ENCODE measurements around the gene LGALS9C.
"Not testable (repeated sequence)": the region's sequence is repeated elsewhere in the genome, so short reads cannot be mapped to it uniquely, and the experiment has no call there.

GRCh38 chr17:18468472-18469171 is 8.0 kb upstream of the LGALS9C start:
- TF ChIP-seq, protein P1, sequence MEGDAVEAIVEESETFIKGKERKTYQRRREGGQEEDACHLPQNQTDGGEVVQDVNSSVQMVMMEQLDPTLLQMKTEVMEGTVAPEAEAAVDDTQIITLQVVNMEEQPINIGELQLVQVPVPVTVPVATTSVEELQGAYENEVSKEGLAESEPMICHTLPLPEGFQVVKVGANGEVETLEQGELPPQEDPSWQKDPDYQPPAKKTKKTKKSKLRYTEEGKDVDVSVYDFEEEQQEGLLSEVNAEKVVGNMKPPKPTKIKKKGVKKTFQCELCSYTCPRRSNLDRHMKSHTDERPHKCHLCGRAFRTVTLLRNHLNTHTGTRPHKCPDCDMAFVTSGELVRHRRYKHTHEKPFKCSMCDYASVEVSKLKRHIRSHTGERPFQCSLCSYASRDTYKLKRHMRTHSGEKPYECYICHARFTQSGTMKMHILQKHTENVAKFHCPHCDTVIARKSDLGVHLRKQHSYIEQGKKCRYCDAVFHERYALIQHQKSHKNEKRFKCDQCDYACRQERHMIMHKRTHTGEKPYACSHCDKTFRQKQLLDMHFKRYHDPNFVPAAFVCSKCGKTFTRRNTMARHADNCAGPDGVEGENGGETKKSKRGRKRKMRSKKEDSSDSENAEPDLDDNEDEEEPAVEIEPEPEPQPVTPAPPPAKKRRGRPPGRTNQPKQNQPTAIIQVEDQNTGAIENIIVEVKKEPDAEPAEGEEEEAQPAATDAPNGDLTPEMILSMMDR (conservative IDR thresholded peaks at IDR 0.05; ENCODE audit: low read depth, low read length), result not testable (repeated sequence)
- TF ChIP-seq MXI1 (IDR thresholded peaks at IDR 0.05; ENCODE audit: borderline replicate concordance, low read depth, low read length); POLR2A (IDR thresholded peaks at IDR 0.05; ENCODE audit: low read depth, low read length); BHLHE40 (IDR thresholded peaks at IDR 0.05; ENCODE audit: low read depth, low read length); RAD21 (IDR thresholded peaks at IDR 0.05; ENCODE audit: low read length); RFX5 (IDR thresholded peaks at IDR 0.05; ENCODE audit: low read depth, low read length); USF2 (IDR thresholded peaks at IDR 0.05; ENCODE audit: low read depth, low read length); RCOR1 (IDR thresholded peaks at IDR 0.05; ENCODE audit: insufficient replicate concordance, low read length): not testable (repeated sequence)
- TF ChIP-seq, protein P2, sequence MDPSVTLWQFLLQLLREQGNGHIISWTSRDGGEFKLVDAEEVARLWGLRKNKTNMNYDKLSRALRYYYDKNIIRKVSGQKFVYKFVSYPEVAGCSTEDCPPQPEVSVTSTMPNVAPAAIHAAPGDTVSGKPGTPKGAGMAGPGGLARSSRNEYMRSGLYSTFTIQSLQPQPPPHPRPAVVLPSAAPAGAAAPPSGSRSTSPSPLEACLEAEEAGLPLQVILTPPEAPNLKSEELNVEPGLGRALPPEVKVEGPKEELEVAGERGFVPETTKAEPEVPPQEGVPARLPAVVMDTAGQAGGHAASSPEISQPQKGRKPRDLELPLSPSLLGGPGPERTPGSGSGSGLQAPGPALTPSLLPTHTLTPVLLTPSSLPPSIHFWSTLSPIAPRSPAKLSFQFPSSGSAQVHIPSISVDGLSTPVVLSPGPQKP (IDR thresholded peaks at IDR 0.05; ENCODE audit: borderline replicate concordance, low read depth, low read length), result not testable (repeated sequence)

Data from IMR-90 (cell line).